Suppressor macrophage (primary cell): ENCODE results near the gene AIRE.

Experiments used
- DNase-seq, 4 experiments: peaks; one replicate each; pipeline ENCODE4 v3.0.0-alpha.2; 2020 to 2022

AIRE gene

DNA sequence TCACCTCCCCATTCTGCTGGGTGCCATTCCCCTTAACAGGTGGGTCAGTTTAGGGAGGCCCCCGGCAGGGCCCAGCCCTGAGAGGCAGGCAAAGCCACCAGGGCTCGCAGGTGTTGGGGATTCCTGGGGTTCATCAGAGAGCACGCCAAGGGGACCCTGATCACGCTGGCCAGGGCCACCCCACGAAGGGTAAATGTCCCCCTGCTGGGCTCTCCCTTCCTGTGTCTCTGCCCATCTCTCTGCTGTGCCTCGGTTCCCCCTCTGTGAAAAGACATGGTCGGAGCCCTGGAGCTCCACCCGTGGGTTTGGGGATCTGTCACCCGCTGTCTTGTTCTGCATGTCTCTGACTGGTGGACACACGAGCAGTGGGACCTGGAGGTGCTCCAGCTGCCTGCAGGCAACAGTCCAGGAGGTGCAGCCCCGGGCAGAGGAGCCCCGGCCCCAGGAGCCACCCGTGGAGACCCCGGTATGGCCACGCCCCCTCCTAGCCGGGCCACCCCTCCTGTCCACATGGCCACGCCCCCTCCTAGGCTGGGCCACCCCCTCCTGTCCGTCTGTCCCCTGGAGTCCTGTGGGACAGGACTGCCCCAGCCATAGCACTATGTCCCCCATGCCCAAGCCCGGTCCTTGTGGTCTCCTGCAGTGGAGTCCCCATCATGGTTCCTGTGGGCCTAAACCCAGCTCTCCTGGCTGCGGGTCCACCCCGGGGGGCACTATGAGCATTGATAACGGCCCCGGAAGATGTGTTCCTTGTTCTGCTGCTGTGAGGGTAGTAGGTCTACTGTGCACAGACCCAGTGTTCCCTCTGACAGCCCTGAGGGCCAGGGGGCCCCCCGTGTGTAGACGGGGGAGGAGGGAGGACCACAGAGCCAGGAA, 6.5 kb downstream of the AIRE start:
- DNase-seq: no peak

DNA sequence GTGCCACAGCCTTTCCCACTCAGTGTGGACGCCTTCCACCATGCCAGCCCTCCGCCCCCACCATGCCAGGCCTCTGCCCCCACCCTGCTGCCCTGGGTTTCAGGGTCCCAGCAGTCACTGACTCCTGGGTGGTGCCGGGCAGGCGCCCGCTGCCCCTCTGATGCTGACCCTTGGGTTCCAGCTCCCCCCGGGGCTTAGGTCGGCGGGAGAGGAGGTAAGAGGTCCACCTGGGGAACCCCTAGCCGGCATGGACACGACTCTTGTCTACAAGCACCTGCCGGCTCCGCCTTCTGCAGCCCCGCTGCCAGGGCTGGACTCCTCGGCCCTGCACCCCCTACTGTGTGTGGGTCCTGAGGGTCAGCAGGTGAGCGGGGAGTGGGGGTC, 7.1 kb downstream of the AIRE start:
- DNase-seq: no peak

DNA sequence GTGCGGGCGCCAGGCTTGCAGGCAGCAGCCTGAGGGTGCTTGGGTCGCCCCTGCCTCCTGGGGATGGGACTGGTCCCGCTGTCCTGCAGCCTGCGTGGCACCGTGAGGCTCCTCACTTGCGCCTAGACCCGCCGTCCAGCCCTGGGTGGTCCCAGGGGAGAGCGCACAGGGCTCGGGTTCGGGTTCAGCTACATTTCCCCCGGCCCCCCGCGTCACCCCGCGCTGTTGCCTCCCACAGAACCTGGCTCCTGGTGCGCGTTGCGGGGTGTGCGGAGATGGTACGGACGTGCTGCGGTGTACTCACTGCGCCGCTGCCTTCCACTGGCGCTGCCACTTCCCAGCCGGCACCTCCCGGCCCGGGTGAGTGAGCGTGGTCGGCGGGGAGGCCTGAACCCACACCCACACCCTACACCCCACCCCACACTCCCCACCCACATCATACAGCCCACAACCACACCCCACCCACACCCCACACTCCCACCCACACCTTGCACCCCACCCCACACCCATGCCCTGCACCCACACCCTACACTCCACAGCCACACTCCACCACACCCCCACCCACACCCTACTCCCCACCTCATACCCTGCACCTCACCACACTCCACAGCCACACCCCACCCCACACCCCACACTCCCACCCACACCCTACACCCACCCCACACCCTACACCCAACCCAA, 8.0 kb downstream of the AIRE start:
- no peak for DNase-seq

DNA sequence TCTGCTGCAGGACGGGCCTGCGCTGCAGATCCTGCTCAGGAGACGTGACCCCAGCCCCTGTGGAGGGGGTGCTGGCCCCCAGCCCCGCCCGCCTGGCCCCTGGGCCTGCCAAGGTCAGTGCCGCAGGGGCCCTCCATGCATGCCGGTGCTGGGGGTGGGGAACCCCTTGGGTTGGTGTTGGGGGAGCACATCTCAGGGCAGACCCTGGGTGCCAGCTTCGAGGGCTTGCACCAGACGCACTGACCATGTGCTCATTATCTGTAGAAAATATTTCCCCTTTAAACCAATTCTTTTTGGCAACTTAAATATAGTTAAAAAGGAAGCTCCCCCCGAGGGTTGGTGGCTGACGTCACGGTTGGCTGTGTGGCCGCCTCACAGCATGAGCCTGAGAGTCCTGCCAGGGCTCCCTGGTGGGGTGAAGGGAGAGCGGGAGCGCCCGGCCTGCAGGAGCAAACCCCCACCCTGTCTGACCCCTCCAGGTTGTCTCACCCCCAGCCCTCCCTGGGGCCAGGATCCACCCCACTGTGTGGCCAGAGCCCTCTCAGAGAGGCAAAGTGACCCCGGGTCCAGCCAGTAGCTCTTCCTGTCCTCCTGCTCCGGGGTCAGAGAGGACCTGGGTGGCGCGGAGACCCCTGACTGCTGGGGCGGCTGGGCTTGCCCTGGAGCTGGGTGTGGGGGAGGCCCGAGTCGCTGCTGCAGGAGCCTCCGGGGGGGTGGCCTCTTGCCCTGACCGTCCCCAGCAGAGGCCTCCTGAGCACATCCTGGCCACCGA, 8.9 kb downstream of the AIRE start:
- peak; percentile 68 to 77 (median 73) for DNase-seq

DNA sequence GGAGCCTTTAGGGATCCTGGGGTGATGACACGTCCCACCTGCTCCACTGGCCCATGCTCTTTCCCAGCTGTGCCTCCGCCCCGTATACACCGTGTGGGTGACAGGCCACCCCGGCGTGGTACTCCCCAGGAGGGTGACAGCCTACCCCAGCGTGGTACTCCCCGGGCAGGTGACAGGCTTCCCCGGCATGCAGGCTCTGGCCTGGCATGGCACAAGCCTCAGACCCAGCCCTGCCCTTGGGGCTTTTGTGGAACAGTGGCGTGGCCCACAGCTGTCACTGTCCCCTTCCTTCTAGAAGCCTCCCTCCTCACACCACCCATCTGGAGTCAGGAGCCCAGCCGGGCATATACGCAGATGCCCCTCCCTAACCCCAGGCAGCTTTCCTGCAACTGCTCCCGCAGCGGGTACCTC, 9.5 kb downstream of the AIRE start:
- DNase-seq: no peak

DNA sequence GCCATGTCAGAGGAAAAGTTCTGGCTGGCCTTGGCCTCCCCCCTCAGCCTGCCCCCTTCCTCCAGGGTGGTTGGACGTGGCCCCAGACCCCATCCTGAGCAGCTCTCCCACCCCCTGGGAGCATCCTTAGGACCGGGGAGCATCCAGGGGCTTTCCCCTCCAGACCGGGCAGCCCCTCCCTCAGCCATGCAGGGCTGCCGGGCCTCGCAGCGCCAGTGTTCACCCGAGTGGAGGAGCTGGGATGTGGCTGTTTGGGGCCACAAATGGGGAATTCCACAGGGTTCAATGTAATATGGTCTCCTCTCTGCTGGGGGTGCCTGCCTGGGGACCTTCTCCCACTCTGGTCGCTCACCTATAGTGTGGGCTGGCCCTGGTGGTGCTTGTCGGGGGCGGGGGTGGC, 10.0 kb downstream of the AIRE start:
- no peak for DNase-seq

DNA sequence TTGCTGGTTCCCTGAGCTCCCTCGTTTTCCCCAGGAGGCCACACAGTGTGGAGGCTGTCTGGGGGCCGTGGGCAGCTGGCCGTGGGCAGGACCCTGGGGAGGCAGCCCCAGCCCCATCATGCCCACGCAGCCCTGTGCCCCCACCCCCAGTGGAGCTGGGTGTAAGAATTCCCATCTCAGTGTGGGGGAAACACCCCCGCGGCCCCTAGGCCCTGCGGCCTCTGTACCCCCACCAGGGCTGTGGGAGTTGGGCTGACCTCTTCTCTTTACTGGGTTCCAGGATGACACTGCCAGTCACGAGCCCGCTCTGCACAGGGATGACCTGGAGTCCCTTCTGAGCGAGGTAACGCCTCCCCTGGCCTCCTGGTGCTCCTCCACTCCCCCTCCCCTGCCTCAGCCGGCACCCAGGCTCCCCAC, 10.4 kb downstream of the AIRE start:
- DNase-seq: no peak

DNA sequence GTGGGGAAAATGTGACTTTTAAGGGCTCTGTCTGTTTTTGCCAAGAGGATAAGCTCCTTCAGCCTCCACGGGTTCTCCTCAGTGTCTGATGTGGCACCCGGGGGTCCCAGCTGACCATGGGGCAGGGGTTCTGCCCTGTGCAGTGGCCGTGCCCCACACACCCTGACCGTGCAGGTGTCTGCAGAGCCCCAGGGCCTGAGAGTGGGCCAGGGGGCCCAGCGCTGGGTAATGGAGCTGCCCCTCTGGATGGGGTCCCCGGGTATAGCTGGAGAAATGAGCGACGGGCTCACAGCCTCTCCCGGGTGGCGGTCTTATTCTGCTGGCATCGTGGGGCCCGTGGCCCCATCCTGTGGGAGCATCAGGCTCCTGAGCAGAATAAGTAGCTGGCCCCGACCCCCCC, 11.2 kb downstream of the AIRE start:
- DNase-seq: no peak

DNA sequence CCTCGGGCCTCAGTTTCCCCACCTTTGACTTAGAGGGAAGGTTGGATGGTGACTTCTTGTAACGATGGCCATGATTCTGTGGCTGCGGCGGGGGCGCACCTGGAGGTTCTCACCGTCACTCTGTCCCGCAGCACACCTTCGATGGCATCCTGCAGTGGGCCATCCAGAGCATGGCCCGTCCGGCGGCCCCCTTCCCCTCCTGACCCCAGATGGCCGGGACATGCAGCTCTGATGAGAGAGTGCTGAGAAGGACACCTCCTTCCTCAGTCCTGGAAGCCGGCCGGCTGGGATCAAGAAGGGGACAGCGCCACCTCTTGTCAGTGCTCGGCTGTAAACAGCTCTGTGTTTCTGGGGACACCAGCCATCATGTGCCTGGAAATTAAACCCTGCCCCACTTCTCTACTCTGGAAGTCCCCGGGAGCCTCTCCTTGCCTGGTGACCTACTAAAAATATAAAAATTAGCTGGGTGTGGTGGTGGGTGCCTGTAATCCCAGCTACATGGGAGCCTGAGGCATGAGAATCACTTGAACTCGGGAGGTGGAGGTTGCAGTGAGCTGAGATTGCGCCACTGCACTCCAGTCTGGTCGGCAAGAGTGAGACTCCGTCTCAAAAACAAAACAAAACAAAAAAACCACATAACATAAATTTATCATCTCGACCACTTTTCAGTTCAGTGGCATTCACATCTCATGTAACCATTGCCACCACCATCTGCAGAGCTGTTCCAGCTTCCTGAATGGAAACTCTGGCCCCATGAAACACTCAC, 12.0 kb downstream of the AIRE start:
- peak; percentile 94 to 96 (median 95) for DNase-seq

DNA sequence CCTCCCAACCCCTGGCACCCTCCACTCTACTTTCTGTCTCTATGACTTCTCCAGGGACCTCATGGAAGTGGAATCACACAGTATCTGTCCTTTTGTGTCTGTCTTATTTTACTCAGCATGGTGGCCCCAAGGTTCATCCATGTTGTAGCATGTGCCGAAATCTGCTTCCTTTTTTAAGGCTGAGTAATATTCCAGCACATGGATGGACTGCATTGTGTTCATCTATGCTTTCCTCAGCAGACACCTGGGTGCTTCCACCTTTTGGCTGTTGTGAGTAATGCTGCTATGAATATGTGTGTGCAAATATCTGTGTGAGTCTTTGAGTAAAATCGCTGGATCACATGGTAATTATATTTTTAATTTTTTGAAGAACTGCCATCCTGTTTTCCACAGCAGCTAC, 12.6 kb downstream of the AIRE start:
- no peak for DNase-seq

DNA sequence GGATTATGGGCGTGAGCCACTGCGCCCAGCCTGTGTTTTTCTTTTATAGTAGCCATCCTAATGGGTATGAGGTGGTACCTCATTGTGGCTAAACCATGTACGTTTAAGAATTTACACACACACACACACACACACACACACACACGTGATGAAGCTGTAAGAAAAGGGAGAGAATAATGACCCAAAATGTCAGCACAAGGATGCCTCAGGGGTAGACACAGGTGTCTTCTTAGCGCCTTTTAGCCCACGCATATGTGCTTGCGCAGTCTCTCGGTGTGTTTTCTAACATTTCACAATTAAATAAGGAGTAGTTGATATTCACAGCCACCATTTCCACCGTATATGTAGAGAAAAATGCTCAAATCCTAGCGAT, 13.4 kb downstream of the AIRE start:
- DNase-seq: peak in 1 of 4 experiments; percentile 32

DNA sequence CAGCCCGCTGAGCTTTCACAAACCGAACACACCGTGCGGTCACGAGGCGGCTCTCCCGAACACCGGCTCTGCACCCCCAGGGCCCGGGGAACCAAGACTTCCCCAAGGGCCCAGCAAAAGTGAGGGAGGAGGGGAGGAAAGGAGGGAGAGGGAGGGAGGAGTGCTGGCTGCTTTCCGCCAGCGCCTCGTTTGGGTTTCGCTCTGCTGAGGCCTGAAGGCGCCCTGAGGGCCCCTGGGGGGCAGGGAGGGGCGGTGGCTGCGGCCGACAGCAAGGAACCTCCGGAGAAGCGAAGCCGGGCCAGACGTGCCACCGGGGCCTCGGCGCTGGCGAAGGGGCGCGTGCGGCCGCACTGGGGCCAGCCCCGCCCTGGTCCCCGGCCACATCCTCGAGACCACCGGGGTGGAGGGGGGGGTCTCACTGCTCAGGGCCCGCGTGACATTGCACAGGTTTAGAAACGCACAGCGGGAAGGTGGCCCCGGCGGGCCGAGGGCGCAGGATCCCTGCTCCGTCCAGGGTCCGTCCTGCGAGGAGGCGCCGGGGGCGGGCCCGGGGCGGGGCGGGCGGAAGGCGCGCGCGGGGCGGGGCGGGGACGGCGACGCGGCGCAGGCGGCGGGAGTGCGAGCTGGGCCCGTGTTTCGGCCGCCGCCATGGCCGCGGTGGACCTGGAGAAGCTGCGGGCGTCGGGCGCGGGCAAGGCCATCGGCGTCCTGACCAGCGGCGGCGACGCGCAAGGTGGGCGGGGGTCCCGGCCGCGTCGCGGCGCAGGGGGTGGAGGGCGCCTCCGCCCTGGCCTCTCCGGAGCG, 14.0 kb downstream of the AIRE start, which contains the start of gene PFKL:
Gene PFKL, plus strand, starts transcription at position 596 of the 804 bp plus-strand sequence. Its CDS starts 53 bp downstream, at position 649.
- peak; percentile 76 to 94 (median 86) for DNase-seq

DNA sequence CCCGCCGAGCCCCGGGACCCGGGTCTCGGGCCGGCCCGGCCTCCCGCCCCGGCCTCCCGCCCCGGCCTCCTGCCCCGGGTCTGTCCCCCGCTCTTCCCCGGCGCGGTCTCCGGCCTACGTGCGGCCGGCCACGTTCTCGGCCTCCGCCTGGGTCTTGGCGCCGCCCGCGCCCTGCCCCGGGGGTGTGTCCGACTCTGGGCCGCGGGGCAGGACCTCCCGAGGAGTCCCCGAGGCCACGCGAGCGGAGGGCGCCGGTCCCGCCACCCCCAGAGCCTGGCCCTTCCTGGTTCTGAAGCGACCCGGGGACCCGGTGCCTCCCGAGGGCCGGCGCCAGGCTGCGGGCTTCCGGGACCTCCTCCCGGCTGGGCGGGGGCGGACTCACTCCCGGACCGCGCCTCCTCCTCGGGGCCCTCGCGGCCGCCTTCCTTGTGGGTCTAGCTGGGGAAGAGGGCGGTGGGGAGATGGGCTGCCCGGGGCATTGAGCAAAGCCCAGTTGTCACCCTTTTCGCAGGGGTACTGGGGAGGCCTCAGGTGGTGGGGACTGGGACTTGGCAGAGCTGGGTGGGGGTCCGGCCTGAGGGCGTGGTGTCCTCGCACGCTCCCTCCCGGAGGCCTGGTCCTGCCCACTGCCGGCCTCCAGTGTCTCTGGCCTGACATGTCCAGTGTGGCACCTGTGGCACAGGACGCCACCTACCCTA, 14.7 kb downstream of the AIRE start:
- DNase-seq: peak; percentile 77 to 92 (median 87)

DNA sequence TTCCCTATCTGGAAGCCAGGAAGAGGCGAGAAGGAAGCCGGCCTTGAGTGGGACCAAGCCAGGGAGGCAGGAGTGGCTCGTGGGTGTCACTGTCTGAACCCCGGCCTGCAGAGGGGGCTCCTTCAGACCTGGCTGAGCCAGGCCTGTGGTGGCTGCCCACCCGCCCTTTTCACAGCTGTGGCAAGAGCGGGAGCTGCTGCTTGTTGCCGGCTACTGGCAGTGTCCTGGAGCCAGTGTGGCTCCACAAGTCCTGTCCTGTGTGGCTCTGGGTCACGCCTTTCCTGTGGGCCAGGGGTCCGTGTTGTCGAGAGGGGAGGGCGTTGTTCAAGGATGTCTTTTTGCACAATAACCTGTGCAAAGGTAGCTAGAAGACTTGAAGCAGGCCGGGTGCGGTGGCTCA, 15.5 kb downstream of the AIRE start:
- DNase-seq: no peak

DNA sequence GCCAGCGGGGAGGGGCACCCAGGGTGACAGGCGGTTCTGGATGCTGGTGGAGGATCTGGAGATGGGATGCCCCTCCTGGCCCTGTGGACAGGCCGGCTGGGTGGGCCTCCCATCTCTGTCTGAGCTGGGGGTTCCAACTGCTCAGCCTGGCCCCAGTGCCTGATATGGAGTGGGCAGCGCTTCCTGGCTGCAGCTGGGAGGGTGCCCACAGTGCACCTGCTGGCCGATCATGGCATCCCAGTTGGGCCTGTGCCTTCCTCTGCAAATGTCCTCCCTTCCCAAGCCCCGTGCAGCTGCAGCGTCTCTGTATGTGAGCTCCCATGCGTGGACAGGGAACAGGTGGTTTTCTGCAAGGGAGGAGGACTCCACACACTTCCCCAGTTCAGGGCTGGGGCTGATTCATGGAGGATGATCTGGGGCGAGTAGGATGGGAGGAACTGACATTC, 16.3 kb downstream of the AIRE start:
- peak; percentile 21 to 65 (median 52) for DNase-seq

DNA sequence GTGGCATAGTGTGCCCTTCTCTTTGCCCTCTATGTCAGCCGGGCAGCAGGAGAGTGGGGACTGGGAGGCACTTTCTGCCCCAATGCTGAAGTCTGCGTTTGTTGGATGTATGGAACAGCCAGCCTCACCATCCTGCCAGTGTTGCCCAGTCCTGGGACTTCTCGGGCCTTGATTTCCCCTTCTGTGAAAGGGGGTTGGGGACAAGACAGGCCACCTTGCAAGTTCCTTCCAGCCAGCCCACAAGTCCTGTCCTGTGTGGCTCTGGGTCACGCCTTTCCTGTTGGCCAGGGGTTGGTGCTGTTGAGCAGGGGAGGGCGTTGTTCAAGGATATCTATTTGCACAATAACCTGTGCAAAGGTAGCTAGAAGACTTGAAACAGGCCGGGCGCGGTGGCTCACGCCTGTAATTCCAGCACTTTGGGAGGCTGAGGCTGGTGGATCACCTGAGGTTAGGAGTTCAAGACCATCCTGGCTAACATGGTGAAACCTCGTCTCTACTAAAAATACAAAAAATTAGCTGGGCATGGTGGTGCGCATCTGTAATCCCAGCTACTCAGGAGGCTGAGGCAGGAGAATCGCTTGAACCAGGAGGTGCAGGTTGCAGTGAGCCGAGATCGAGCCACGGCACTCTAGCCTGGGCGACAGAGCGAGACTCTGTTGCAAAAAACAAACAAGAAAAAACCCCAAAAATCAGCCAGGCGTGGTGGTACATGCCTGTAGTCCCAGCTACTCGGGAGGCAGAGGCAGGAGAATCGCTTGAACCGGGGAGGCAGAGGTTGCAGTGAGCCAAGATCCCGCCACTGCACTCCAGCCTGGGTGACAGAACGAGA, 17.1 kb downstream of the AIRE start:
- DNase-seq: peak in 2 of 4 experiments; percentile 35

DNA sequence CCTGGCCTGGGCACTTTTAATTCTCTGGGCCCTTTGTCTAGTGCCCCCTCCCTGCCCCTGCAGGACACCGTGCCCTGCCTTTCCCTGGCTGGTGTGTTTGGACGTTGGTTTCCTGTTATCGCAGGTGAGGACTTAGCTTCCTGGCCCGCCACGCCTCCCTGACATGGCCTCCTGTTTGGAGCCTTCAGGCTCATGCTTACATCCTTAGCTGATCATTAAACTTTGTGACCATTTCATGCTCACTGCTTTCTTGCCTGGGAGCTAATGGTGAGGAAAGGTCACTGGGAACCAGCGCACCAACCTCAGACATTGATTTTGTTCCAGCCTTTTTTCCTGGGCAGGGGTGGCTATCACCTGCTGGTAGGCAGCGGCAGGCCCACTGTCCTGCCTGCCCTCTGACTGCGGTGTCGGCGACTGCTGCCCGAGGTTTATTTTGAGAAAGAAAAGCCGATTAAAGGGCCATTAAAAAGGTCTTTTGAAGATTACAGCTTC, 17.9 kb downstream of the AIRE start:
- DNase-seq: no peak

DNA sequence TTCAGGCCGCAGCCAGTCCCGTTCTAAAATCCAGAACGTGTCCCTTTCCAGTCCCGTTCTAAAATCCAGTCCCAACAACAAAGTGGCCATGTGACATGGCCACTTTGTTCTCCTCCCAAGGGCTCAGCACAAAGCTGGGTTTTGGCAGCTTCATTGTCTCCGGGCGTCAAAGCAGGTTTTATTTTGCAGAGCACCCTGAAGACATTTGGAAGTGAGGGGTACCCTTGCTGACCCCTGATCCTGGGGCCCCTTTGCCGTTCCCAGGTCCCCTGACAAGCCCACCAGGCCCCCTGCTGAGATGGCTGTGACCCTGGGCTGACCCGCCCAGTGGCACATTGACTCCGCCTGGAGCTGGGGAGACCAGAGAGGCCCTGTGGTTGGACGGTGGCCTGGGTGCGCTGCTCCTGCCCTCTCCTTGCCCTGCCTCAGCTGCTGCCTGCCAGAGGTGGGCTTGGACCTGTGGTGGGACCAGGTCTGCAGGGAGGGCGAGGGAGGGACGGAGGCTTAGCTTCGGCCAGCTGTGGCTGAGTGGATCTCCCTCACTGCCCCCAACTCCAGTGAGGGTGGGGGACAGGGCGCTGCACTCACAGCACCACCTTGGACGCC, 18.4 kb downstream of the AIRE start:
- no peak for DNase-seq

DNA sequence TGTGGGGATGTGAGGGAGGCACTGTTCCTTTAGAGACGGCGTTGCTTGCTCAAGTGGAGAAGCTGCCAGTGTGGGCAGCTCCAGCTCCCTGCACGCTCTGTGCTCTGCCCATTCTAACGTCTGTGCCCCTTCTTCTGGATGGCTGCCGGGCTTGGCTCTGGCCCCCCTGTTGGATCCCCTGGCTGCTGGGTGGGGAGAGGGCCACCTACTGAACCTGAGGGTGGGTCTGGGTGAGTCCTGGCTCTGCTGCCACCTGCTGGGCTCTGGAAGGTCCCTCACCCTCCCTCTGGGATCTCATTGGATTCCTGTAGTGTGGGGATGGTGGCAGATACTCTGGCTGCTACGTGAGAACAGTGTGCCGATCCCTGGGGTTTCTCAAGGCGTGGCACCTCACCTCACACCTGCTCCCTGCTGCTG, 19.2 kb downstream of the AIRE start:
- DNase-seq: peak; percentile 32 to 66 (median 46)
